ENCODE data around the gene RAB8B.
A peak's percentile ranks its signal among the peaks of the same experiment; 100 is the strongest.

The RAB8B gene

GRCh38 chr15:63188926-63189871, at the start of gene RAB8B:
TSS of gene RAB8B (plus strand) at chr15:63189606. CDS start at chr15:63189625, 19 bp downstream.
- peak; percentile 98 to 99 (median 98) for DNase-seq (ENCODE audit: low read depth in 3 of 3)

- no peak for DNase-seq (ENCODE audit: low read depth in 3 of 3)
Observed at GRCh38 chr15:63140936-63141335, 48.5 kb upstream of the RAB8B start.

- no peak for DNase-seq (ENCODE audit: low read depth in 3 of 3)
Observed at GRCh38 chr15:63145426-63145825, 44.0 kb upstream of the RAB8B start.

- DNase-seq (ENCODE audit: low read depth in 3 of 3), result no peak
Observed at GRCh38 chr15:63146684-63147083, 42.7 kb upstream of the RAB8B start.

- no peak for DNase-seq (ENCODE audit: low read depth in 3 of 3)
Observed at GRCh38 chr15:63151665-63152064, 37.7 kb upstream of the RAB8B start.

- DNase-seq (ENCODE audit: low read depth in 3 of 3), result no peak
Observed at GRCh38 chr15:63155486-63155885, 33.9 kb upstream of the RAB8B start.

GRCh38 chr15:63156086-63156710, 33.2 kb upstream of the RAB8B start:
- DNase-seq (ENCODE audit: low read depth in 3 of 3), result no peak

- DNase-seq (ENCODE audit: low read depth in 3 of 3), result no peak
Observed at GRCh38 chr15:63156755-63157117, 32.7 kb upstream of the RAB8B start.

- peak; percentile 73 to 80 (median 75) for DNase-seq (ENCODE audit: low read depth in 3 of 3)
Observed at GRCh38 chr15:63157118-63157843, 32.1 kb upstream of the RAB8B start, which contains the start of gene RPS27L. TSS of gene RPS27L (minus strand) at chr15:63157477. CDS start at chr15:63157405, 72 bp downstream.

GRCh38 chr15:63157891-63158431, 31.4 kb upstream of the RAB8B start:
- peak in 1 of 3 experiments; percentile 3 for DNase-seq (ENCODE audit: low read depth in 3 of 3)

GRCh38 chr15:63160638-63161037, 28.8 kb upstream of the RAB8B start:
- no peak for DNase-seq (ENCODE audit: low read depth in 3 of 3)

GRCh38 chr15:63163217-63163616, 26.2 kb upstream of the RAB8B start:
- DNase-seq (ENCODE audit: low read depth in 3 of 3), result no peak

GRCh38 chr15:63165166-63165859, 24.1 kb upstream of the RAB8B start:
- no peak for DNase-seq (ENCODE audit: low read depth in 3 of 3)

GRCh38 chr15:63166219-63166618, 23.2 kb upstream of the RAB8B start:
- DNase-seq (ENCODE audit: low read depth in 3 of 3), result no peak

- no peak for DNase-seq (ENCODE audit: low read depth in 3 of 3)
Observed at GRCh38 chr15:63169788-63170187, 19.6 kb upstream of the RAB8B start.

- no peak for DNase-seq (ENCODE audit: low read depth in 3 of 3)
Observed at GRCh38 chr15:63172376-63172775, 17.0 kb upstream of the RAB8B start.

GRCh38 chr15:63172851-63173451, 16.5 kb upstream of the RAB8B start:
- no peak for DNase-seq (ENCODE audit: low read depth in 3 of 3)

- no peak for DNase-seq (ENCODE audit: low read depth in 3 of 3)
Observed at GRCh38 chr15:63176302-63176701, 13.1 kb upstream of the RAB8B start.

GRCh38 chr15:63178034-63178433, 11.4 kb upstream of the RAB8B start:
- DNase-seq (ENCODE audit: low read depth in 3 of 3), result no peak

GRCh38 chr15:63180746-63181145, 8.7 kb upstream of the RAB8B start:
- DNase-seq (ENCODE audit: low read depth in 3 of 3), result no peak

- DNase-seq (ENCODE audit: low read depth in 3 of 3), result no peak
Observed at GRCh38 chr15:63181648-63182047, 7.8 kb upstream of the RAB8B start.
